LNCaP clone FGC (cell line): ENCODE results near the gene FUBP1.

Experiments
- DNase-seq: peaks from one replicate; pipeline ENCODE4 v3.0.0-alpha.2; 2011; ENCODE audit warnings: low read depth
- H3K4me3 ChIP-seq: 2 replicates; pipeline ENCODE4 v1.5.1; 2011; ENCODE audit warnings: mild to moderate bottlenecking, low read depth, low read length, control low read depth
- TF ChIP-seq, protein P1 (sequence below): IDR thresholded peaks from 2 replicates; pipeline ENCODE4 v1.5.1; 2012; ENCODE audit warnings: mild to moderate bottlenecking; ENCODE audit not compliant: control insufficient read depth, insufficient read depth; ENCODE audit errors: extremely low read depth

The FUBP1 gene

DNA sequence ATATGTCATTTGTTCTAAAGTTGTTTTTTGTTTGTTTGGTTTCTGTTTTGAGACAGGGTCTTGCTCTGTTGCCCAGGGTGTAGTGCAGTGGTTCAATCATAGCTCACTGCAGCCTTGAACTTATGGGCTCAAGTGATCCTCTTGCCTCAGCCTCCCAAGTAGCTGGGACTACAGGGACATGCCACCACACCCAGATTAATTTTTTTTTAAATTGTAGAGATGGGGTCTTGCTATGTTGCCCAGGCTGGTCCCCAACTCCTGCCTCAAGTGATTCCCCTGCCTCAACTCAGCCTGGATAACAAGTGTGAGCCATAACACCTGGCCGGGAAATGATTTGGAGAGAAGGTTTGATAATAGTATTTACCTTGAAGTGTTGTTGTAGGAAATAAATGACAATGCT, 72.2 kb downstream of the FUBP1 start:
- TF ChIP-seq, protein P1, sequence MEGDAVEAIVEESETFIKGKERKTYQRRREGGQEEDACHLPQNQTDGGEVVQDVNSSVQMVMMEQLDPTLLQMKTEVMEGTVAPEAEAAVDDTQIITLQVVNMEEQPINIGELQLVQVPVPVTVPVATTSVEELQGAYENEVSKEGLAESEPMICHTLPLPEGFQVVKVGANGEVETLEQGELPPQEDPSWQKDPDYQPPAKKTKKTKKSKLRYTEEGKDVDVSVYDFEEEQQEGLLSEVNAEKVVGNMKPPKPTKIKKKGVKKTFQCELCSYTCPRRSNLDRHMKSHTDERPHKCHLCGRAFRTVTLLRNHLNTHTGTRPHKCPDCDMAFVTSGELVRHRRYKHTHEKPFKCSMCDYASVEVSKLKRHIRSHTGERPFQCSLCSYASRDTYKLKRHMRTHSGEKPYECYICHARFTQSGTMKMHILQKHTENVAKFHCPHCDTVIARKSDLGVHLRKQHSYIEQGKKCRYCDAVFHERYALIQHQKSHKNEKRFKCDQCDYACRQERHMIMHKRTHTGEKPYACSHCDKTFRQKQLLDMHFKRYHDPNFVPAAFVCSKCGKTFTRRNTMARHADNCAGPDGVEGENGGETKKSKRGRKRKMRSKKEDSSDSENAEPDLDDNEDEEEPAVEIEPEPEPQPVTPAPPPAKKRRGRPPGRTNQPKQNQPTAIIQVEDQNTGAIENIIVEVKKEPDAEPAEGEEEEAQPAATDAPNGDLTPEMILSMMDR, result no peak
- DNase-seq, result no peak
- no peak overlapping the region for H3K4me3 ChIP-seq

DNA sequence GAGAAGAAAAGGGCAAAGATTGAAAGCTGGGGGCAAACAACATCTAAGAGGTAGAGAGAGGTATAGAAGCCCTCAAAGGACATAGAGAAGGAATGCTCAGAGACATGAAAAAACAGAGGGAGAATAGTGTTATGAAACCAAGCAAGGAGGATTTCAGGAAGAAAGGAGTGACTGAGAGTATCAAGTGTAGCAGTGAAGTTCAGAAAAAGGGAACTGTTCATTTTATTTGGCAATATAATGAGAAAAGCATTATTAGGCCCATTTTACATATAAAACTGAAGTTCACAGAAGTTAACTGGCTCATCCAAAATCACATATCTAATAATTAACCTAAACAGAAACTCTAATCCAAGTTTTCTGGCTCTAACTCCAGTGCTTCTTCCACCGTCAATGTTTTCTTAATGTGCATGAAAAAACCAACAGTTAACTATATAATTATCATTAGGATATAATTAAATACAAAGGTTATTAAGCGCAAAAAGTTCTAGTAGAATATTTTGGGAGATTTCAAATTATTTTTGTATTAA, 72.8 kb downstream of the FUBP1 start:
- H3K4me3 ChIP-seq, result no peak overlapping the region
- no peak for DNase-seq
- TF ChIP-seq, protein P1, result no peak

DNA sequence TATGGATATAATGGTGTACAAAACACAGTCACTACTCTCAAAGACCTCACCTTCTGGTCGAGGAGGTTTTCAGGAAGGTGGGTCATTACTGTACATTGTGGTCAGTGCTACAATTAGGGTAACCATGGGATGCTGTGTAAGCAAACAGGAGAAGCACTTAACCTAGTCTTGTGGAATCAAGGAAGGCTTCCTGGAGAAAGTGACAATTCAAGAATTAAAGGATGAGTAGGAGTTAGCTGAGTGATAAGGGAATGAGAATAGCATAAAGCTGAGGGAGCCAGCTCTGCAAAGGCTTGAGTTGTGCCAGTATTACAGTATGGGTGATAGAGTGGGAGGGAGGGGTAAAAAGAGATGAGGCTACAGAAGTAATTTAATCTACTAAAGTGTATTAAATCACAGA, 73.3 kb downstream of the FUBP1 start:
- TF ChIP-seq, protein P1, result no peak
- no peak for DNase-seq
- no peak overlapping the region for H3K4me3 ChIP-seq

DNA sequence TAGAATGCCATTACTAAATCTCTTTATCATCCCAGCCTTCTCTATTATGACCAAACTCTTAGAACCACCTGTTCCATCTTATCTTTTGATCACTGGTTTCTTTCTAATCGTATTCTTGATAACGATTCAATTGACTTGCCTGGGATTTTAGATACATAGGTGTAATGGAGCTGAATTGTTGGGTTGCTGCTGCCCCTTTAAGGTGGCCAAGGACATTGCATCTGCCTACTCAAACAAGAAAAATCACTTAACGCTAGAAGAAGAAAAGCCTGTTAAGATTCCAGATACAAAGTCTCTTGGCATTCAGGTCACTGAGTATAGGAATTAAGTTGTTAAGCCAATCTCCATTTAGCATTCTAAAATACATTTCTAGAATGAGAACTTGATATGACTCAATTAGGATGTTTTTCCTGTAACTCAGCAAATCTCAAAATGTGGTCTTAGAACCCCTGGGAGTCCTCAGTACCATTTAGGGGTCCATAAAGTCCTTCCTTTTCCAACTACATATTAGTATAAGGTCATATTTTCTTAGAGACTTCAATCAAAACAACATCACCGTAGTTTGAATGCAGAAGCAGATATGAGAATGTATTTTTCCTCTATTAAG, 78.1 kb downstream of the FUBP1 start:
- TF ChIP-seq, protein P1, result peak; percentile 82
- H3K4me3 ChIP-seq, result no peak overlapping the region
- DNase-seq, result peak; percentile 62

DNA sequence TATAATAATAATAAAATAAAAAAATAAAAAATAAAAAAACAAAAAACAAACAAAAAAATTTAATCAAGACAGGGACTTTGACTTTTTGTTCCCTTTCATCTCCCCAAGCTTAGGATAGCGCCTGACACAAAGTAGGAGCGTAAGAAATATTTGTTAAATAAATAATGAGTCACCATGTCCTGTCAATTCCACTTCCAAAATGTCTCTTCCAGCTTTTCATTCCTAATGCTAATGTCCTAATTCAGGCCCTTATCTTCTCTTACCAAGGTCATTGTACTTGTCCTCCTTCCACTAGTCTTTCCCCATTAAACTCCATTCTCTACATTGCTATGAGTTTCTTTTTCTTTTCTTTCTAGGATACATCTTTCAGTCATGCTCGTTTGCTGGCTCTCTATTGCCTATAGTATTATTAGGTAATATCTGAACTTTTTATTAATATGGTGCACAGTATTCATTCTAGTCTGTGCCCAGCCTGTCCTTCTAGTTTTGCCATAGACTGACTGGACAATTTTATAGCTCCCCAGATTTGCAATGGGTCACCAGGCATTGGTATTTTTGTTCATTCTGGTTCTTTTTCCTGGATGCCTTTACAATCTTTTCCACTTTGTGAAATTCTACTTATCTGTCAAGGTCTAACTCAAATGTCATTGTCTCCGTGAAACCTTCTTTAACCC, 79.1 kb downstream of the FUBP1 start:
- no peak overlapping the region for H3K4me3 ChIP-seq
- TF ChIP-seq, protein P1, result no peak
- DNase-seq, result no peak
